ENCODE measurements around the gene GAL3ST2.
A peak's percentile ranks its signal among the peaks of the same experiment; 100 is the strongest.
"Not testable (repeated sequence)": the region's sequence is repeated elsewhere in the genome, so short reads cannot be mapped to it uniquely, and the experiment has no call there.

Gene GAL3ST2

DNA sequence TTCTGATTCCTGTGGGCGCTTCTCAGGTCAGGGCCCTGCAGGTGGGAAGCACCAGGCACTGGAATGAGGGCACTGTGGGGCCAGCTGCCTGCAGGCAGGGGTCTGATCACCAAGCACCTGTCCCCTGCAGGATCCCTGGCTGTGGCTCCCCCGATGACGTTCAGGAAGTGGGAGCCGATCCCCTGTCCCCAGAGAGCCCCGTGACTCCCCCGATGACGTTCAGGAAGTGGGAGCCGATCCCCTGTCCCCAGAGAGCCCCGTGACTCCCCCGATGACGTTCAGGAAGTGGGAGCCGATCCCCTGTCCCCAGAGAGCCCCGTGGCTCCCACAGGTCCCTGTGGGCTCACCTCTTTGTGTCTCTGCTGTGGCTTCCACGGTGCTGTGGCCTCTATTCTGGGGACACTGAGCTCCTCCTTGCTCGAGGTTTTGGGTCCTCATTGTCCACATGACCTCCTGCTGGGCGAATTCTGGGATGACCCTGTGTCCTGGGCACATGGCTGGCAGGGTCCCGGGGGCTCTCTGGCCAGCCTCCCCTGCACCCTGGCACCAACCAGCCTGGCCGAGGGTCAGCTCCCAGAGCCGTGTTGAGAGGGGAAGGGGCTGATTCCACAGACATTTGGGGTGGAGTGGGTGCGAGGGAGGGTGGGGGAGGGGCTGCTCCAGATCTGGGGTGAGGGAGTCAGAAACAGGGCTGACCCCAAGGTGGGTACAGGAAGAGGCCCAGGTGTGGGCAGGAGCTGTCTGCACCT is 37.2 kb downstream of the GAL3ST2 start:
- Mint-ChIP-seq H3K27ac (peak overlapping the region in 1 of 2 donors; percentile 34), H3K27me3 (peaks cover 49% of the 10 kb centered on the region), H3K9me3 (no peaks in the 10 kb centered on the region), H3K4me1 (peaks cover 37% of the 10 kb centered on the region), H3K4me3 (peak overlapping the region in 1 of 2 donors; percentile 53)
- ATAC-seq (no peak), DNase-seq (no peak)

- Mint-ChIP-seq H3K4me1 (peaks cover 32% of the 10 kb centered on the region), H3K9me3 (no peaks in the 10 kb centered on the region), H3K27me3 (peaks cover 44% of the 10 kb centered on the region), H3K4me3 (no peak overlapping the region), H3K27ac (peak overlapping the region in 1 of 2 donors; percentile 34)
- DNase-seq = no peak
- ATAC-seq = no peak
Observed at GRCh38 chr2:241814393-241814642, 37.7 kb downstream of the GAL3ST2 start.

DNA sequence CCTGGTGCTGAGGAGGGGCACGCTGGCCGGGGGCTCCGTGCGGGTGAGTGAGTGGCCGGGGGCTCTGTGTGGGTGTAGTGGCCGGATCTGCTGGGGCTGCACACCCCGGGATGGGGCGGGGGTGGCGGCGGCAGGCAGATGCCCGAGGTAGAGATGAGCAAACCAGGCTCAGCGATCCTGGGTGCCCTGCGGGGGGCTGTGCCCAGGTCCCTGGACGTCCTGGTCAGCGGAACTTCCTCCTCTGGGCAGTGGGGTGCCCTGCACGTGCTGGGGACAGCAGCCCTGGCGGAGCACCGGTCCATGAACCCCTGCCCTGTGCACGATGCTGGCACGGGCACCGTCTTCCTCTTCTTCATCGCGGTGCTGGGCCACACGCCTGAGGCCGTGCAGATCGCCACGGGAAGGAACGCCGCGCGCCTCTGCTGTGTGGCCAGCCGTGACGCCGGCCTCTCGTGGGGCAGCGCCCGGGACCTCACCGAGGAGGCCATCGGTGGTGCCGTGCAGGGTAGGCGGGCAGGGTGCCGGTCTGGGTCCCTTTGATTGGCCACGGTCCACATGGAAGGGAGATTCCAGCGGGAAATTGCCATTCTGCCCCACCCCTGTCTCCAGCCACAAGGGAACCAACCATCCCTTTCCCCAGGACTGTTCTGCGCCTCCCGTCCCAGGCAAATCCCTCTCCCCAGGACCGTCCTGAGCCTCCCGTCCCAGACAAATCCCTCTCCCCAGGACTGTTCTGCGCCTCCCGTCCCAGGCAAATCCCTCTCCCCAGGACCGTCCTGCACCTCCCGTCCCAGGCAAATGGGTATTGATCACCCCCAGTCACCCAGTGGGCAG is 38.2 kb downstream of the GAL3ST2 start:
- no peak overlapping the region for H3K4me3 Mint-ChIP-seq
- ATAC-seq = no peak
- H3K27me3 Mint-ChIP-seq = peaks cover 39% of the 10 kb centered on the region
- H3K9me3 Mint-ChIP-seq = no peaks in the 10 kb centered on the region
- peaks cover 26% of the 10 kb centered on the region for H3K4me1 Mint-ChIP-seq
- H3K27ac Mint-ChIP-seq = peak overlapping the region in 1 of 2 donors; percentile 19
- no peak for DNase-seq

DNA sequence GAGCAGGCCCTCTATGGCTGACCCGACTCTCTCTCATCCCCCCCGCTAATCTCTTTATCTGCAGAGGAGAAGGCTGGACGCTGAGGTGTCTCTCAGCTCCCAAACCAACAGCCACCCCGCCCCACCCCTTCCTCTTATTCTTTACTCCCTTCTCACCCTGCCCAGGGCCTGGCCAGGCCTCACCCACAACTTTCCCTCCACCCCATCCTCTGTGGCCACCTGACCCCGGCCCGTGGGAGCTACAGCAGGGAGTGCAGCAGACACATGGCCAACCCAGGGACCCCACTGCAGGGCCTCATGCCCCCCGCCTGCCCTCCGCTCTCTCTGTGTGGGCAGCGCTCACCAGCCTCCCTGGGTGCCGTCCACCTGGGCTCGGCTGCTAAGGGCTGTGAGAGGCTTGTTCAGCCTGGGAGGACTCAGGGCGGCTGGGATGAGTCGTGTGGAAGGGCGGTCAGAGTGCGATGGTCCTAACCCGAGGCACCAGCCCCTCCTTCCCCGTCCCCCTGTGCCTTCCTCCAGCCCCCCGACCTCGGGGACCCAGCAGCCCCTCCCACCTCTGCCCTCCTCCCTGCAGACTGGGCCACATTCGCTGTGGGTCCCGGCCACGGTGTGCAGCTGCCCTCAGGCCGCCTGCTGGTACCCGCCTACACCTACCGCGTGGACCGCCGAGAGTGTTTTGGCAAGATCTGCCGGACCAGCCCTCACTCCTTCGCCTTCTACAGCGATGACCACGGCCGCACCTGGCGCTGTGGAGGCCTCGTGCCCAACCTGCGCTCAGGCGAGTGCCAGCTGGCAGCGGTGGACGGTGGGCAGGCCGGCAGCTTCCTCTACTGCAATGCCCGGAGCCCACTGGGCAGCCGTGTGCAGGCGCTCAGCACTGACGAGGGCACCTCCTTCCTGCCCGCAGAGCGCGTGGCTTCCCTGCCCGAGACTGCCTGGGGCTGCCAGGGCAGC is 39.1 kb downstream of the GAL3ST2 start:
- Mint-ChIP-seq H3K4me1 (peaks cover 20% of the 10 kb centered on the region), H3K4me3 (no peak overlapping the region), H3K27ac (peak overlapping the region in 1 of 2 donors; percentile 19), H3K9me3 (no peaks in the 10 kb centered on the region), H3K27me3 (peaks cover 39% of the 10 kb centered on the region)
- DNase-seq = no peak
- no peak for ATAC-seq

- Mint-ChIP-seq H3K4me1 (peaks cover 26% of the 10 kb centered on the region), H3K27ac (no peak overlapping the region), H3K27me3 (peaks cover 39% of the 10 kb centered on the region), H3K4me3 (no peak overlapping the region), H3K9me3 (no peaks in the 10 kb centered on the region)
- DNase-seq = no peak
- peak; percentile 10 for ATAC-seq
Observed at GRCh38 chr2:241816431-241817121, 40.0 kb downstream of the GAL3ST2 start.

GRCh38 chr2:241817126-241817820 is 40.7 kb downstream of the GAL3ST2 start:
- H3K4me3 Mint-ChIP-seq = peak overlapping the region in 1 of 2 donors; percentile 60
- H3K27ac Mint-ChIP-seq = peak overlapping the region in 1 of 2 donors; percentile 88
- no peak for DNase-seq
- H3K27me3 Mint-ChIP-seq = peaks cover 41% of the 10 kb centered on the region
- ATAC-seq = no peak
- H3K4me1 Mint-ChIP-seq = peaks cover 32% of the 10 kb centered on the region
- H3K9me3 Mint-ChIP-seq = no peaks in the 10 kb centered on the region

DNA sequence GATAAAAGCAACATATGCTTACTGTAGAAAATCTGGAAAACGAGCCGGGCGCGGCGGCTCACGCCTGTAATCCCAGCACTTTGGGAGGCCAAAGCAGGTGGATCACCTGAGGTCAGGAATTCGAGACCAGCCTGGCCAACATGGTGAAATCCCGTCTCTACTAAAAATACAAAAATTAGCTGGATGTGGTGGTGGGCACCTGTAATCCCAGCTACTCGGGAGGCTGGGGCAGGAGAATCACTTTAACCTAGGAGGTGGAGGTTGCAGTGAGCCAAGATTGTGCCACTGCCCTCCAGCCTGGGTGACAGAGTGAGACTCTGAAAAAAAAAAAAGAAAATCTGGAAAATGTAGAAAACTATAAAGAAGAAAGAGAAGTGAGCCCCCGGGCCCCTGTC is 41.2 kb downstream of the GAL3ST2 start:
- peaks cover 38% of the 10 kb centered on the region for H3K4me1 Mint-ChIP-seq
- not testable (repeated sequence) for ATAC-seq, DNase-seq, H3K9me3 Mint-ChIP-seq, H3K4me3 Mint-ChIP-seq
- H3K27ac Mint-ChIP-seq = peak overlapping the region in 1 of 2 donors; percentile 88
- peaks cover 46% of the 10 kb centered on the region for H3K27me3 Mint-ChIP-seq

- peaks cover 41% of the 10 kb centered on the region for H3K4me1 Mint-ChIP-seq
- DNase-seq (no peak), ATAC-seq (no peak)
- H3K9me3 Mint-ChIP-seq = peaks cover 5 to 9% of the 10 kb centered on the region in 2 donors
- H3K27me3 Mint-ChIP-seq = peaks cover 49% of the 10 kb centered on the region
- H3K4me3 Mint-ChIP-seq = no peak overlapping the region
- H3K27ac Mint-ChIP-seq = no peak overlapping the region
Observed at GRCh38 chr2:241818229-241818942, 41.8 kb downstream of the GAL3ST2 start.

DNA sequence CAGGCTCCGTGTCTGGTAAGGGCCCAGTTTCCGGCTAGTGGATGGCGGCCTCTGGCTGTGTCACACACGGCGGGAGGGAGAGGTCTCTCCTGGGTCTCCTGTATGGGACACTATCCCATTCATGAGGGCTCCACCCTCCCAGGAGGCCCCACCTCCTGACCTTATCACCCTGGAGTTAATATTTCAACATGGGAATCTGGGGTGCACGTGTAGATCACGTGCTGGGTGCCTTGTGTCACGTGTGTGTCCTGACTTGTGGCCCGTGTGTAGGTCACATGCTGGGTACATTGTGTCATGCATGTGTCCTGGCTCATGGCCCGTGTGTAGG is 42.3 kb downstream of the GAL3ST2 start:
- DNase-seq (no peak), ATAC-seq (no peak)
- Mint-ChIP-seq H3K27ac (no peak overlapping the region), H3K4me3 (no peak overlapping the region), H3K4me1 (peaks cover 41% of the 10 kb centered on the region), H3K9me3 (peaks cover 9 to 14% of the 10 kb centered on the region in 2 donors), H3K27me3 (peaks cover 49% of the 10 kb centered on the region)

- not testable (repeated sequence) for H3K4me3 Mint-ChIP-seq
Observed at GRCh38 chr2:241819947-241820624, 43.5 kb downstream of the GAL3ST2 start.

DNA sequence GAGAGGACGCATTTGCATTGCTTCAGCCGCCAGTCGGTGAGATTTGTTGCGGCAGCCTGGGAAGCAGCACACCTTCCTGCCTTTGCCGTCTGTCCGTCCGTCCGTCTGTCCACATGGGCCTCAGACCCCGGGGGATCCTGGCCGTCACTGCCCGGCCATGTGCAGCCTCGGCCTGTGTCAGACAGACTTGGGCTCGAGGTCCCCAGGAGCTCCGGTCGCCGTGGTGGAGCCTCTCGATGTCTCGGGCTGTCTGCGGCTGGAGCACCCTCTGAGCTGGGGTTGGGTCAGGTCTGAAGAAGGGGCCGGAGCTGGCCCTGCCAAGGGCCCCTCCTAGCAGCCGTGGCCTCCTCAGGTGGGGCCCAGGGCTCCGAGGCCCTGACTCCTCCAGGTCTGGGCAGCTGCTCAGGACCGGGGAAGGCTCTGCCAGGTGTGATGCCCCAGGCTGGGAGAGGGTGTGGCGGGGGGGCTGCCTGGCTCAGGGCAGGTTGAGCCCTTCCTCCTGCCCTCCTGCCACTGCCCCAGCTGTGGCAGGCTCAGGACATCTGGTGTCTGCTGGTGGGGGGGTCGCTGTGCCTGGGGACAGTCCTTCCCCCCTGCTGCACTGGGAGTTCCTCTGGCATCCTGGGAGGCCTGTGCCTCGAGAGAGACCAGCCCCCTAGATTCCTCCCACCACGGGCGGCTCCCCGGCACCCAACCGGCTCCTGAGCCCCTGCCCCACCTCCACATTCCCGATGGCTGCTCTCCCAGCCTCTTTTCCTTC is 44.2 kb downstream of the GAL3ST2 start:
- peaks cover 38% of the 10 kb centered on the region for H3K4me1 Mint-ChIP-seq
- peaks cover 48% of the 10 kb centered on the region for H3K27me3 Mint-ChIP-seq
- ATAC-seq (peak; percentile 27), DNase-seq (no peak)
- H3K9me3 Mint-ChIP-seq = peaks cover 12 to 28% of the 10 kb centered on the region in 2 donors
- peak overlapping the region in 1 of 2 donors; percentile 75 for H3K4me3 Mint-ChIP-seq
- H3K27ac Mint-ChIP-seq = peak overlapping the region in 1 of 2 donors; percentile 96

More at GRCh38 chr2:241819947-241820624, 43.5 kb downstream of the GAL3ST2 start:
- H3K4me1 Mint-ChIP-seq = peaks cover 38% of the 10 kb centered on the region
- not testable (repeated sequence) for H3K27ac Mint-ChIP-seq, DNase-seq, ATAC-seq
- H3K9me3 Mint-ChIP-seq = peaks cover 9 to 22% of the 10 kb centered on the region in 2 donors
- peaks cover 48% of the 10 kb centered on the region for H3K27me3 Mint-ChIP-seq

DNA sequence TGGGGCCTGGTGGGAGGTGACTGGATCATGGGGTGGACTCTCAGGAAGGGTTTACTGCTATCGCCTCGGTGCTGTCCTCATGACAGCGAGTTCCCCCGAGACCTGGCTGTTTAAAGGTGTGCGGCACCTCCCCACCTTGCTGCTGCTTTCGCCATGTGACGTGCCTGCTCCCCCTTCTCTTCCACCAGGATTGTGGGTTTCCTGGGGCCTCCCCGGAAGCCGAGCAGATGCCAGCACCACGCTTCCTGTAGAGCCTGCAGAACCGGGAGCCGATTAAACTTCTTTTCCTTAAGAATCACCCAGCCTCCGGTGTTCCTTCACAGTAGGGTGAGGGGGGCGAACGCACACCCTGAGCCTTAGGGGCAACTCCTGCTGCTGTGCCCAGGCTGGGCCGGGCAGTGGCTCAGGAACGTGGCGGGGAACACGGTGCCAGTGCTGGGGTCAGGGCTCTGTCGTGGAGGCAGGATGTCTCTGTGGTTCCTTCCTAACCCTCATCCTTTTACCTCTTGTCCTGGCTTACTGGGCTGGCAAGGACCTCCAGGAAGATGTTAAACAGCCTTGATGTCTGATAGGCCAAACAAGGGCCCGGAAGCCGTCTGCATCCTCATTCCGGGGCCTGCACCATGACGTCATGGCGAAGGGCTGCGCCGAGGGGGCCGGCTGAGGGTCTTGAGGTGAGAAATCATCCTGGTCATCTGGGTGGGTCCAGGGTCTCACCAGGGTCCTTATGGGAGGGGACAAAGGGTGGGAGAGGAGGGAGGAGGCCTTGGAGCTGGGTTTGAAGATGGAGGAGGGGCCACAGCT is 45.0 kb downstream of the GAL3ST2 start:
- Mint-ChIP-seq H3K4me3 (peak overlapping the region in 1 of 2 donors; percentile 75), H3K9me3 (peaks cover 15 to 35% of the 10 kb centered on the region in 2 donors), H3K27ac (peak overlapping the region in 1 of 2 donors; percentile 96), H3K4me1 (peaks cover 38% of the 10 kb centered on the region), H3K27me3 (peaks cover 47% of the 10 kb centered on the region)
- ATAC-seq (no peak), DNase-seq (no peak)
